Measurements from ENCODE around the gene TPP1.

GRCh38 chr11:6563121-6563619 is 56.1 kb downstream of the TPP1 start:
- TF ChIP-seq CTCF (conservative IDR thresholded peaks at IDR 0.05; ENCODE audit: low read depth, low read length) (no peak), EZH2phosphoT487 (IDR thresholded peaks at IDR 0.05; ENCODE audit: borderline replicate concordance, low read length) (no peak)

Data from PC-3 (cell line).